Ecto neural progenitor cell (in vitro differentiated cells): Measurements from ENCODE around the gene ANKRD6.

Experiments used
- DNase-seq: peaks from one replicate; pipeline ENCODE4 v3.0.0-alpha.2; 2018; ENCODE audit warnings: low spot score

Gene ANKRD6

GRCh38 chr6:89657445-89658158, 224.7 kb downstream of the ANKRD6 start:
- DNase-seq, result no peak

DNA sequence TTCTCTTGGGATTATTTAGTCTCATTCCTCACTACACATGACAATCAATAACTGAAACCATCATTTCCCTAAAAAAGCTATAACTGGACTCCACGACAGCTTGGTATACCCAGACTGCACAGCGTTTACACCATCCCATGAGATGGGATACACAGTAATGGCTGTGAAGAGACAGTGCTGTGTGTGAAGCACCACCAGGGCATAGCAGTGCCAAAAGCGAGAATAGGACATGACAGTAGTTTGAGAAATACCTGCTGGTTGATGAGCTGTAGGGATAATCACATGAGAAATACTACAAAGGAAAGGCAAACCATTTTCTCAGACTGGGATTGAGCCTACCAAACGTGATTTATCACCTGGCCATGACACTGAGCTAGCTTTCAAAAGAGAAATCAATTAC, 228.0 kb downstream of the ANKRD6 start:
- no peak for DNase-seq

DNA sequence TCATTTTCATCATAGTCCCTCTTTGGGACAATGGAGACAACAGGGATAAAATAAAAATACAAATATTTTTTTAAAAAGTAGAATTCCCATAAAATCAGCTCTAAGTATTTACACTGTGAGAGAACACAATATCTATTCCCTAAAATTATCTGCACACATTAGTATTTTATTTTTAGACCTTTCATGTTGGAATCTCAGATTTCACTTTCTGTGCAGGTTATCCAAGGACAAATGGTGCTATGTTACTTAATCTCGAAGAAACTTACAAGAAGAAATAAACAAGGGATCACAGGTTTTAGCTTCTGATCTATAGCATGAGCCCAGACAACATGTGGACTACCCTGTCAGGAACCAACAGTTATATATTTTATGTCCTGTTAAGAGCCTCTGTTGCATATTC, 228.6 kb downstream of the ANKRD6 start:
- no peak for DNase-seq

- no peak for DNase-seq
Observed at GRCh38 chr6:89662659-89663223, 229.8 kb downstream of the ANKRD6 start.

GRCh38 chr6:89667872-89668556, 235.1 kb downstream of the ANKRD6 start:
- DNase-seq, result no peak

DNA sequence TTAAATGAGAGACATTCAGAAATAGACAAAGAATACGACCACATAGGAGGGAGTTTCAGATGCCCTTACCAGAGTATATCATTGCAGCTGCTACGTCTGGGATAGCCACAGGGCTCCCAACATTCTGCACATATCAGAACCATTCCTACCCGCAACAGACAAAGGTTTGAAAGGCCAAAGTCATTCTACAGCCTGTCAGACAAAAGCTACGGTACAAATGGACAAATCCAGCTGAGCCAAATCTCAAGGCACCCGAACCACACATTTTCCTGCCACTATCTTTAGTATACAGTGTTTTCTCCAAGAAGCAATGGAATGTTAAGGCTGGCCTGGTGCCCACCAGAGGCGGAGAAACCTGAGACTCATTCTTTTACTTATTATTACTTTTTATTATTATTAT, 236.1 kb downstream of the ANKRD6 start:
- no peak for DNase-seq

DNA sequence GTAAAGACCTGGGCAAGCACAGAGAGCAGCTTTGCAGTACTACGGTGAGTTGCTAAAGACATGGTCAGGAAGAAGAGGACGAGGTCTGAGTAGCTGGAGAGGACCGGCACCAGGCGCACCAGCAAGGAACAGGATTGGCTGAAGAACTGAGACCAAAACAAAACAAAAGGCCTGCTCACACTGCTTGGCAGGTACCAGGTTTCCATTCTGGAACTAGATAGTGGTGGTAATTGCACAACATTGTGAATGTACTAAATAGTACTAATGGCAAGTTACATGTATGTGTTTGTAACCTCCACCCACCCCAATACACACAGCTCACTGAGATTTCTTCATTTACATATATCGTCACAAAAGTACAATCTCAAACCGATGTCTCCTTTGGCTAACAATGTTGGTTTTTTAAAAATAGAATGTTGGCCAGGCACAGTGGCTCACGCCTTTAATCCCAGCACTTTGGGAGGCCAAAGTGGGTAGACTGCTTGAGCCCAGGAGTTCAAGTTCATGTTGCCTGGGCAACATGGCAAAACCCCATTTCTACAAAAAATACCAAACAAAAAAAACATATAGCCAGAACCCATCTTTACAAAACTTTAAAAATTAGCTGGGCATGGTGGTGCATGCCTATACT, 238.1 kb downstream of the ANKRD6 start:
- no peak for DNase-seq

DNA sequence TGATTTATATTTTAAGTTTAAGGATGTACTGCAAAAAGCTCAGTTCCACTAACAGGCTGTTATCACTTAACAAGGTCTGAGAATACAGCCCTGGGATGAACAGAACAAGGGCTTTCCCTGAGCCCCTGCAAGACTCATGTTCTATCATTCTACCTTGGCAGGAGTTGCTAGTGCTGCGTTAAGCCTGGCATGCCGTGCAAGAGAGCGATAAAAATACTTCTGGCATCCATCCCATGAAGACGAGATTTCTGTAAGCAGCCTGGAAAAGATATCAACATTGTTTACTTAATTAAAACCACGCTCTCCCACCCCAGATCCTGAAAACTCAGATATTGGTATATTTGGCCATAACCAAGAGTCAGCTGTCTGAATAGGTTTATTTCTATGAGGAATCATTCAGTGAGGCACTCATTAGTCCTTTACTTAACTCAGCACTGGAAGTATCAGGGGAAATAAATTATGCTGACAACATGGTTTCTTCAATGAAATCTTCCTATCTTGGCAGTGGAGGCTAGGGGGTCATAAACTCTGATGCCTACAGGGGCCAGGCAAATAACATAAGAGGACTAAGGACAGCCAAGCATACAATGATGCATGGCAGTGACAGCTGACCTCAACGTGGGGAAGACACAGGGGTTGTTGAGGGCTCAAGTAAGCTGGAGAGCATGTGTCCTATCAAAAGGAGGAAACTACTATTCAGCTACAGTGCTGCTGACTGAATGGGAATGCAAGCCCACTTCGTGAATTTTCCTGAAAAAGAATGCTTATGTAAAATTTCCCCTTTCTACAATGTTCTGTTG, 243.2 kb downstream of the ANKRD6 start:
- no peak for DNase-seq

DNA sequence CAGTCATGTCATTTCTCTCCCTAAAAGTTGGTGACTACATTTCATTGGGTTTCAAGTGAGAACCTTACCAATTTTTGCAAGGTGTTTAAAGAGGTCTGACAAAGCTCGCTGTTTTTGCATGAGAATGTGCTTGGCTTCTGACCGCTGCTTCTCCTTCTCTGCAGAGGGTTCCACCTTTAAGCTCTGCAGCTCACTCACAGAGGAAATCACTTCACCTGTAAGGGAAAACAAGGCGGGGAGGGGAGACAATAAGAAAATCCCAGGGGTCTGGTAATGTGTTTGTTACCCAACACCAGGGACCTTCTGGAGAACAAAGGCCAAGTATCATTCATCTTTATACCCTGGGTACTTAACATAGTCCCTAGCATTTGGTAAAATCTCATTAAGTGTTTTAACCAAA, 245.6 kb downstream of the ANKRD6 start:
- DNase-seq, result no peak

DNA sequence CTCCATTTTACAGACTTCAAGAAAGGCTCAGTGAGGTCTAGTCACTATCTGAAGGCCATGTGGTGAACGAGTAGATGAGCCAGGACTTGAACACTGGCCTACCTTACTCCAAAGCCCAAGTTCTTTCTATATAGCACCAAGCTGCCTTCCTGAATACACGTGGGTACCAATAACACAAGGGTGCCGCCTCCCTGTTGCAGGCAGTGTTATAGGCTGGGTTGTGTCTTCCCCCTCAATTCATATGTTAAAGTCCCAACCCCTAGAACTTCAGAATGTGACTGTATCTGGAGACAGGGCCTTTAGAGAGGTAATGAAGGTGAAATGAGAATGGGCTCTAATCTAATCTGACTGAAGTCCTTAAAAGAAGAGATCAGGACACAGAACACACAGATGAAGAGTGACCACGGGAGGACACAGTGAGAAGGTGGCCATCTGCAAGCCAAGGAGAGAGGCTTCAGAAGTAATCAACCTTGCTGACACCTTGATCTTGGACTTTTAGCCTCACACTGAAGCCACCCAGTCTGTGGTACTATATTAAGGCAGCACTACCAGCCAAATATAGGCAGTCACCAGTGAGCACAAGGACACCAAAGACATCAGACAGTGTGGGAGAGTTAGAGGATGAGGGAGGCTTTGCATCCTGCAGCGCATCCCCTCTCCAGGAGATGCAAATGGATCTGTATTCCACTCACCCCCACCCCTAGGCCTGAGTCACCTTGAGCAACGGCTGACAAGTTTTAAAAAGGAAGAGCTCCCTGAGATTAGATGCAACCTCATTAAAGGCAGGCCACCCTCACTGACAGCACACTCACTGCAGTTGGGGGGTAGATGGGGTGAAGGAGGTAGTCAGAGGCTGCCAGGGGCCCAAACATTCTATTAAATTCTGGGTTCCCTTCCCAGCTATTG, 246.5 kb downstream of the ANKRD6 start:
- no peak for DNase-seq

DNA sequence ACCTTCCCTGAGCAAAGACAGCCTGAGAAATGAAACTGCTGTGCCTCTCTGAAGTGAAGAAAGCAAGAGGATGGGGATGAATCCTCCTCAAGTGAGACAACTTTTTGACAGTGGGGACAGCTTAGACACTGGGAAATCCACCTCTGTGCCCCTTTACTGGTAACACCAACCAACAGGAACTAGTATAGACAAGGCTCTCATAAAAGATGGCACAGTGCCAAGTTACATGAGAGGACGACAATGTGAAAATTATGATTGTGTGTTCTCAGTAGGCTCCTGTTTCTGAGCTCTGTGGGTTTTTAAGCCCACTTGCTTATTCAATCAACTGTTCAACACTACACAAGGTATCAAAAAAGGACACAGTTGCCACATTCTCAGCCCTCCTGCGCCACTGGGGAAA, 247.2 kb downstream of the ANKRD6 start:
- no peak for DNase-seq

GRCh38 chr6:89680551-89680950, 247.6 kb downstream of the ANKRD6 start:
- DNase-seq, result no peak

GRCh38 chr6:89681983-89682564, 249.1 kb downstream of the ANKRD6 start:
- DNase-seq, result no peak

DNA sequence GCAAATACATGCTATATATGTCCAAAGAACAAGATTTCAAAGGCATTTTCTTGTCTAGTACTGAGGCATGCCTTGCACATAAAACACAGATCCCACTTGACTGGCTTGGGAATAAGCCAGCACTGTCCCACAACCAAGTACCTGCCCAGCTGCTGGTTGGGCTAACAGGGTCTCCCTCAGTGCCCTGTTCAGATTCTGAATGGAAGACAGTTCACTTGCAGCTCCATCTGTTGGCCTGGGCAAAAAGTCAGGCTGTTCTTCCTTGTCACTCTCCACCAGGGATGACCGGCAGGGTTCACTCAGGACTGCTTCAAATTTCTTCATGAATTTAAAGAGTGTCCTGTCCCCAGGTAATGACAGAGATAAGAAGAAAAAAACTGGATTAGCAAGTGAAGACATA, 250.0 kb downstream of the ANKRD6 start:
- no peak for DNase-seq
